Central memory CD4-positive, alpha-beta T cell (primary cell): Measurements from ENCODE around the gene ZNF232.
"Not testable (repeated sequence)": the region's sequence is repeated elsewhere in the genome, so short reads cannot be mapped to it uniquely, and the experiment has no call there.

Experiments
- DNase-seq: peaks from one replicate; pipeline ENCODE4 v3.0.0; 2022
- total RNA-seq, 3 experiments: gene quantifications; one replicate each; lab custom pipeline; 2026; lab: John Stamatoyannopoulos, UW

The ZNF232 gene
- total RNA-seq, result 7.3 to 35.2 (median 20.0) reads per million in 3 experiments

DNA sequence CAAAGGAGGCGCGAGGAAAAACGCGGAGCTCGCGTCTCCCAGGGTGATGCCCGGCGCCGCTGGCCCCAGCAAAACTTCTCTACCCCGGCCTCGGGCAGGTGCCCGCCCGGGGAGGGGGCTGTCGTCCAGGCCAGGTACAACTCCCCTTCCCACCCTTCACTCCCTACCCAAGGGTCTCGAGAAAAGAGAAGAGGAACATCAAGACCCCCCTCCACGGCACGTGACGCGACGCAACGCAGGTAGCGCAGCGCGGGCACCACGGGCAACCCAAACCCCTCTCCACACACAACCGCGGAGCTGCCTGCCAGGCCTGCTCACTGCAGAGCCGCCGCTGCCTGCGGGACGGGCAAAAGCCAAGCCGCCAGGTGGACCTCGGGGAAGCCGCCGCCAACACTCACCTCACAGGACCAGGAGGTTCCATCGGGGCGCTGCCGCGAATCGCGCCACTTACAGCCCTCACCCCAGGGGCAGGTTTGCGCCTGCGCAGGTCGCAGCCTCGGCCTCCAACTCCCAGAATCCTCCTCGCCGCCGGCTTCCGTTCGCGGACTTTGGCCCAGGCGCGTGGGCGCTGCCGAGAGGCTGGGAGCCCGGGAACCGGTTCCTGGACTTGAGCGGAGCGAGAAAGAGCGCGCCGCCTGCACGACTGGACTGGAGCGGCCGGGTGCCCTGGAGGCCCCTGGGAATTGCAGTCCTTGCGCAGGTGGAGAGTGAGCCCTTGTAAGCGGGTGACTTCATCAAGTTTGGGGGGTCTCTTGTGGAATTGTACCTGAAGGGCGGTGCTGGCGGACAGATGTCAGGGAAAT, at the start of gene ZNF232:
Gene ZNF232 (minus strand): TSS at position 477 of the 803 bp plus-strand sequence. CDS start 56 bp downstream, at position 421.
- DNase-seq, result peak; percentile 85

DNA sequence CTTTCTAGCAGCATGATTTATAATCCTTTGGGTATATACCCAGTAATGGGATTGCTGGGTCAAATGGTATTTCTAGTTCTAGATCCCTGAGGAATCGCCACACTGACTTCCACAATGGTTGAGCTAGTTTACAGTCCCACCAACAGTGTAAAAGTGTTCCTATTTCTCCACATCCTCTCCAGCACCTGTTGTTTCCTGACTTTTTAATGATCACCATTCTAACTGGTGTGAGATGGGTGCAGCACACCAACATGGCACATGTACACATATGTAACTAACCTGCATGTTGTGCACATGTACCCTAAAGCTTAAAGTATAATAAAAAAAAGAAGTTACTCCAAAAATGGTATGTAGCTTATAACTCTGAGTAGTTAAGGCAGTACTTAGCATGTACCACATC, 49.0 kb upstream of the ZNF232 start:
- DNase-seq, result not testable (repeated sequence)

DNA sequence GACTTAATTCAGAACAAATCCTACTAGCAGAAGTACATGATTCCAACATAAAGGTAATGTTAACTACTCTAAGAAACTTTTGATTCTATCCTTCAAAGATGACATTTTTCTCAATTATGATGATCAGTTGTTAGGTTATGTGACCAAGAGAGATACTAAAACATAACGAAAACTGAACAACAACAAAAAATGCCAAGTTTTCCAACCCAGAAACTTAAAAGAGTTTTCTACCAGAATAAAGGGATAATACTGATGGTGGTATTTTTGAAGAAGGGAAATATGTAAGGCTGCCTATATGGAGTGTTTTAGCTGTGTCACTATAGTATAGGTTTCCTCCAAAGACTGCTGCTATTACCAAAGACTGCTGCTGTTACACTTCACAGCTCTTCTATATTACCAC, 34.4 kb upstream of the ZNF232 start:
- not testable (repeated sequence) for DNase-seq

DNA sequence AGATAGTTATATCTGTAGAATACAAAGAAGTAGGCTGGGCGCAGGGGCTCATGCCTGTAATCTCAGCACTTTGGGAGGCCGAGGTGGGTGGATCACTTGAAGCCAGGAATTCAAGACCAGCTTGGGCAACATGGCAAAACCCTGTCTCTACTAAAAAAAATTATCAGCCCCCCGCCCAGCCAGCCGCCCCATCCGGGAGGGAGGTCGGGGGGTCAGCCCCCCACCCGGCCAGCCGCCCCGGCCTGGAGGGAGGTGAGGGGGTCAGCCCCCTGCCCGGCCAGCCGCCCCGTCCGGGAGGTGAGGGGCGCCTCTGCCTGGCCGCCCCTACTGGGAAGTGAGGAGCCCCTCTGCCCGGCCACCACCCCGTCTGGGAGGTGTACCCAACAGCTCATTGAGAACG, 31.2 kb upstream of the ZNF232 start:
- DNase-seq, result not testable (repeated sequence)

DNA sequence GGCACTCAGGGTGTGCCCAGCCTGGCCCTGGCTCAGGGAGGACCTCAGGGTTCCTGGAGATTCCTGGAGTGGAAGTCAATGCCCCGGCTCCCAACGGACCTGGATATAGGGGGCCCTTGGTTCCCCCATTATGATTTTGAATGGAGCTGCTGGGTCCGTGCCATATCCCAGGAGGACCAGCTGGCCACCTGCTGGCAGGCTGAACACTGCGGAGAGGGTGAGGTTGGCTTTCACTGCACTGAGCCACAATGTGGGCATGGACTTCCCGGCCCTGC, 27.7 kb upstream of the ZNF232 start:
- DNase-seq, result no peak

DNA sequence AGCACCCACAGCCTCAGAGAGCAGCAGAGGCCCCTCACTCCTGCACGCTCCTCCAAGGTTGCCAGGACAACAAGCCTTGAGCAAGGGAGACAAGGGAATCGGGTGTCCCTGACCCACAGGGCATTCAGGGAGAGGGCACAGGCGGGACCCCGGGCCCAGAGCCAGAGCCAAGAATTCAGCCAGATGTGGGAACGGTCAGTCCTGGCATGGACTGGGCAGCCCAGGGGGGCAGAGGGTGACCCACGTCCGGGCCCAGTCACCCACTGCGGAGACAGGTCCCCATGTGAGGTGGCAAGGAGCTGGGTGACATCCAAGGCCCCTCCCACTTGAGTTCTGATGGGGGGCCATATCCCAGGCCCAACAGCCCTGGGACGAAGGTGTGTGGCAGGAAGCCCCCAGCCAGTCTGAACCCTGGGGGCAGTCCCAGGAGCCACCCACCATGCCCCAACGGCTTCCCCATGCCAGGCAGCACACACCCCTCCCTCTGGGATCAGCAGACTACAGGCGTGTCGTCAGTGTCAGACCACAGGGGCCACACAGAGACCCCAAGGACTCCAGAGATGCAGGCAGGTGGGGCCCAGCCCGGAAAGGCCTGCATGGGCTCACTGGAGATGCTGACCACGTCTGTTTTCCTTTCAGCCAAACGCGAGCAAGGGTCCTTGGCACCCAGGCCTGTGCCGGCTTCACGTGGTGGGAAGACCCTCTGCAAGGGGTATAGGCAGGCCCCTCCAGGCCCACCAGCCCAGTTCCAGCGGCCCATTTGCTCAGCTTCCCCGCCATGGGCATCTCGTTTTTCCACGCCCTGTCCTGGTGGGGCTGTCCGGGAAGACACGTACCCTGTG, 27.2 kb upstream of the ZNF232 start:
- no peak for DNase-seq

DNA sequence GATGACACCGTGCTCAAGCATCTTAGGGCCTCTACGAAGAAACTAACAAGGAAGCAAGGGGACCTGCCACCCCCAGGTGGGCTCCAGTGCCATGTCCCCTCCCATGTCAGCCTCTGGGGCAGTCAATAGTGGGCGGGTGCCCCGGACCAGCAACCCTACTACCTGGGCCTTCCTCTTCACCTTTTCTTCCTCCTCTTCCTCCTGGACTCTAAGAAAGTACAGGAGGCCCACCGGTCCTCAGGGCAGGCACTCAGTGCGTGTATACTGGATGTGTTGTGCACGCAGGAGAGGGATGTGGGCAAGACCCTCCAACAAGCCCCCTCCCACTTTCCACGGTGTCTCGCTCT, 26.5 kb upstream of the ZNF232 start:
- DNase-seq, result not testable (repeated sequence)

DNA sequence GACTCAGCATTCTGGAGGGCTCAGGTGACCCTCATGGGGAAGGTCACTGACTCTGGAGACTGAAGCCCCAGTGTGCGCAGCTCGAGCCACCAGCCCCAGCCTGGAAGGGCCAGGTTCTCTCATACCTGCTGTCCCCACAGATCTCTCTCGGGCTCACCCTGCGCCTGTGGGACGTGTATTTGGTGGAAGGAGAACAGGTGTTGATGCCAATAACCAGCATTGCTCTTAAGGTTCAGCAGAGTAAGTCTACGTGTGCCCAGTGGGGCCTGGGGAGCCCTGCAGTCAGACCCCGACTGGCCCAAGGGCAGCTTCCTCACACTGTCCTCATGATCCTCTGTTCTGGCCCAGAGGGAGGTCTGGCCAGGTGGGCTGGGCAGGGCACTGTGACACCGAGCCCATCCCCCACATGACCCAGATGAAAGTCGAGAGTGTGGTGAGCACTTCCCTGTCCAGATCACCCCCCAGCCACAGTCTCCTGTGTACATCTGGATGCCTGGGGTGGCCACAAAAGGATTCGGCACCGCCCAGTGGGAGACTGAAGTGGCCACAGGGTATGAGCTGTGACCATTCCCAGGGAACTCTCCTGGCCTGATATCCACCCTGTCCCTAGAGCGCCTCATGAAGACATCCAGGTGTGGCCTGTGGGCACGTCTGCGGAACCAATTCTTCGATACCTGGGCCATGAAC, 26.0 kb upstream of the ZNF232 start:
- DNase-seq, result not testable (repeated sequence)

DNA sequence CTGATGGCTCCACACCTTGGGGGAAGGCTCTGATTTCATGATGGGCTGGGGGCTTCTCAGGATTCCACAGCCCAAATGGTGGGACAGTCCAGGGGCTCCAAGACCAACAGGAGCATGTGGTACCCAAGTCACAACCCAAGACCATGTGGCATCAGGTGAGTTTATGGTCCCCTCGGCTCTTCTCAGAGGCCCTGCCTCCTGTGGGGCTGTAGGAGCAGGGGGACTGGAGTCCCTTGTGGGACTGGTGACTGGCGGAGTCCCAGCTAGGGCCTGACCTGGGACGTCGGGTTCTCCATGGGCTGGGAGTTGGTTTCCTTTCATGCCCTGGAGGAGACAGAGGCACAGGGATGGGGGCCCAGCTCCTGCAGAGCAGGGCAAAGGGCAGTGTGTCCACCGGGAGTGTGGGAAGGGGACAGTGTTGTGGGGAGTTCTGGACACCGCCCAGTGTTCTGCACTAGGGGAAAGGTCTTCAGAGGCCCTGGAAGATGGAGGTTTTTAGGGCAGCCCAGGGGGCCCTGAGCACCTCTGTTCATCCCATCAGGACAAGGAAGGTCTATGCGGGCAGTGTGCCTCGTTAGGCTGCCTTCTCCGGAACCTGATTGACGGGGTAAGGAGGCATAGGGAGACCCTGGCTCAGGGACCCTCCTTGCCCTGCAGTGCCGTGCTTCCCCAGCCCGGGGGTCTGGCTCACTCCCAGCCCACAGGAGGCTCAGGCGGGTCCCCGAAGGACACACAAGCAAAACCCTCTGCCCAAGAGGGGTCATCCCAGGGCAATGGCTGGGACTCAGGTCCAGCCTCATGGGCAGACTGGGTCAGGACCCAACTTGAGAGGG, 25.1 kb upstream of the ZNF232 start:
- not testable (repeated sequence) for DNase-seq

DNA sequence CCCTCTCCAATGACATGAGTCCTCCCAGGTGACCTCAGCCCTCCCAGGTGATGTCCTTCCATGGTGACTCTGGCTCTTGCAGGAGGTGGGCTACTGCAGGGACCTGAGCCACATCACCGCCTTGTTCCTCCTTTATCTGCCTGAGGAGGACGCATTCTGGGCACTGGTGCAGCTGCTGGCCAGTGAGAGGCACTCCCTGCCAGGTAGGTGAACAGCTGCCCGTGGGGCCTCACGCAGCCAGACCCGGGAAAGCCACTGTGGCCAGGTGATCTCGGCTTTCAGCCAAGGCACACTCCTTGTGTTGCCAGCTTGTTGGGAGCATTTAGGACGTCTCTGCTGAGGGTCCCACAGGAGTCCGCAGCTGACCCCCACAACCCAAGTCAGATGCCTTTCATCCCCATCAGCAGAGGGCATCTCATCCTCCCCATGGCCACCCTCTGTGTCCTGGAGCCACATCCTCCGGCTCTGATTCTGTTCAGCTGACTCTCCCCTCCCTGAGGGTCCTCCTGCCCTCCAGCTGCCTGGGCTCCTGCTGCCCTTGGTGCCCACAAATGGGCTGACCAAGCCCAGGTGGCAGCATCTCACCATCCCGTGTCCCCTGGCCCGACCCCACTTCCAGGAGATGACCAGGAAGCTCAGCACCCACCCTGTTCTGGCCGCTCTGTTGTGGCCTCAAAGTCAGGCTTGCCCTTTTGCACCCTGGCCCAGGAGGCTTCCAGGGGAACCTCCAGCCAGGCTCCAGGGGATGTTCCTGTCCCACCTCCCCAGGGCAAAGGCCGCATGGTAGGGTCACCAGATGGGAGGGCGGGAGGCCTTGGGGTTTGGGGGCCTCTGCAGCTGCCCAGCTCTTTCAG, 24.3 kb upstream of the ZNF232 start:
- no peak for DNase-seq

DNA sequence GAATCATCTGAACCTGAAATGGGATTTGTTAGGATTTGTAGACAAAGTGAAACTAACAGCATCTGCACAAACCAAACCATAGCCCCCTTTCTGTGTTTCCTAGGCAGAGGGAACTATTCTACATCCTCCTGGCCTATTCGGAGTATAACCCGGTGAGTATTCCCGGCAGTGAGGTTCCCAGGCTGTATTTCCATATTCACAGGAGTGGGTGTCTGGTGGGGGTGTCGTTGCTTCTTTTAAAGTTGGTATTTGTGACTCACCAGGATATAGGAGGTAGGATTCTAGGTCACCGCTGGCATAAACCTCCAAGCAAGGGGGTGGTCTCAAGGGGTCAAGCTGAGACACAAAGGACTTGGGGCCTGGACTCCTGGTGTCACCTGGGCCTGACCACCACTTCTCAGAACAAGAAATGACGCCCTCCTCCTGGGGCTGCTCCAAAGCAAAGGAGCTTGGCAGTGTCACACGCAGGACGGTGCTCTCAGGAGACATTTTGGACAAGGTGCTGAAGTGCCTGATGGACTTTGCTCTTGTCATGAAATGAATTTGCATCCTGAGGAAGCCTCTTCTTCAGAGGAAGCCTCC, 23.5 kb upstream of the ZNF232 start:
- DNase-seq, result not testable (repeated sequence)

DNA sequence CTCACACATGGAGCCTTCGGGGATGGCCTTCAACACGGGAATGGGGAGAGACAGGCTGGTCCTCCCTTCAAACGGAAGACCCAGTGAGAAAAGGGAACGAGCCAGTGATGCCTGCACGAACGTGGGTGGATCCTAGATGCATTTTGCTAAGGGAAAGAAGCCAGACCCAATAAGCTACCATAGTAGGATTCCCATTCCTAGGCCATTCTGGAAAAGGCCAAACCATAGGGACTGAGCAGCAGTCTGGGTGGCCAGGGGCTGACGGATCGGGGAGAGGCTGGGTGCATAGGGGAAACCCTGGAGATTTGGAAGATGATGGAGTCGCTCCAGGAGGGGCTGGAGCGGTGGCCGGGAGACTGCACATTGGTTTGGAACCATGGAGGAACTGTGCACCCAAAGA, 22.9 kb upstream of the ZNF232 start:
- DNase-seq, result not testable (repeated sequence)

DNA sequence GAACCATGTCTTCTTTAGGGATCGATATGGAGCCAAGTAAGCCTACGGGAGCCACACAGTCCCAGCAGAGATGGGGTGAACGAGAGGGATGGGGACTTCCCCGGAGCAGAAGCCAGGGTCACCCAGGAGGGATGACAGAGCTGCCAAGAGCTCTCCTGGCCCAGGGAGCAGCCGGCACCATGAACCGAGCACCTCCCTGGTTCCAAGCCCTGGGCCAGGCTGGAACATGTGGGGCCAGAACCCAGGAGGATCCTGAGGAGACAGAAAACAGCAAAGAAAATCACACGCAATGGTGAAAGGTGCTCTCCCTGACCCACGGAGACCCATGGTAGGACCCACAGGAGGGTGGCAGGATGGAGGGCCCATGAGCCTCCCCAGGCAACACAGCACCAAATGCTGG, 22.3 kb upstream of the ZNF232 start:
- not testable (repeated sequence) for DNase-seq

DNA sequence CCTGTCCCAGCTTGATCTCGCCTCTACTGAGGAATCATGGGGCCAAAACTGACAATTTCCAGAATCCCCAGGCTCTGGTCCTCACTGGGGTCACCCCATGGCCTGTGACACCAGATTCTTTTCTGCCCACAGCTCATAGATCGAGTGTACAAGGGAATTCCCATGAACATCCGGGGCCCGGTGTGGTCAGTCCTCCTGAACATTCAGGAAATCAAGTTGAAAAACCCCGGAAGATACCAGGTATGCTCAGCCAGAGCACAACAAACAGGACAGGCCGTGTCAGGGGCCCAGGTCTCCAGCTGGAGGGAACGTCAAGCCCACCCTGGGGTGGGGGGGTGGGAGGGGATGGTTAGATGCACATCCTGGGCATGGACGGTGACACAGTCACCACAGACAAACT, 21.6 kb upstream of the ZNF232 start:
- no peak for DNase-seq

DNA sequence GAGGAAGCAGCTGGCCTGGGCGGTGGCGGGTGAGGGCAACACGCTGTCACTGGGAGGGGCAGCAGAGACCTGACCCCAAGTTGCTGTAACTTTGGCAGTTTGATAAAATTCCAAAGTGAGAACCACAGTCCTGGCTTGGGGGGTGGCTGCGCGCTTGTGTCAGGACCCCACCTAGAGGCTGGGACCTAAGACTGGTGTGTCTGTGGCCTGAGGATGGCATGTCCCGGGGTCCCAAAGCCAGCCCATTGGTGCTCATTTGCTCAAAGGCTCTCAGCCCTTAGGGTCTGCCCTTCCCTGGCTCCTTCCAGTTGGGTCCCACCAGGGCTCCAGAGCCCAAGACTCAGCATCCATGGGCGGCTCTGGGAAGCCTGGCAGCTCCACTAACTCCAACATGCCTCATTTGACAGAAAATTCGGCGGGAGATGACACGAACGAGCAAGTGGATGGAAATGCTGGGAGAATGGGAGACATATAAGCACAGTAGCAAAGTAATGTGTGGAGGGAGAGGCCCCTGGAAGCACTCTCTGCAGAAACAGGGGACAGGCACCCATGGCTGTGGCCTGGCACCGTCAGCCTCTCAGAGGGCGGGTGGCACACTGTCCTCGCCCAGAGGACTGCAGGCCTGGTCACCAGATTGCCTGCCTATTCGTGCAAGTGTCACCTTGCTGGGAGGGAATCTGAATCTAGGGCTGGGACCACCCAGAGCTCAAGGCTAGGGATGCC, 21.0 kb upstream of the ZNF232 start:
- DNase-seq, result not testable (repeated sequence)

DNA sequence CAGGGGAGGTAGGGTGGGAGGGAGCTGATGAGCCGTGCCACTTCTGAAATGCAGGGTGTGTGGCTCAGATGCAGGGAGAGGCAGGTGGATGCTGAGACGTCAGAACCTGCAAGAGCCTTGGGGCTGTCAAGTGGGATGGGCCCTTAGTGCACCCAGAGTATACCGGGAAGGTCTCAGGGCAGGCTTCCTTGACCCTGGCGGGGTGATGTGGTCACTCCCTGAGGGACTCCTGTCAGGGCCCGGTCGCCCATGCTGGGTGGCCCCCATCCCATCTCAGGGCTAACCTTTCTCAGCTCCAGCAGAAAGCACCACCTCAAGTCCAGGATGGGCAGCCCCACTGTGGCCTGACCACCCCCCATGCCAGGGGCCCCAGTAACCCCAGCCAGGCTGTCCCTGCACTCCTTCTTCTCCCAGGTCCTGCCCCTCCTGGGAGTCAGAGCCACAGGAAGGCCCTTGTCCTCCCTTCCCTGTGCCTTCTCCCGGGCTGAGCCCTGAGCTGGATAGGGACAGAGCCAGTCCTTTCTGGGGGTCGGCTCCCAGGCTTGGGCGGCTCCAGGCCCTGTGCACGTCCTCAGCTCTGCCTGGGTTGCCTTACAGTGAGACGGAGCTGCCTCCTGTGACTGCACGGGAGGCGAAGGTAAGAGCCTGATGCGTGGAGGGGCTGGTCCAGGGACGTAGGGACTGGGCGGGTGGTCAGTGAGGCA, 20.3 kb upstream of the ZNF232 start:
- DNase-seq, result not testable (repeated sequence)

DNA sequence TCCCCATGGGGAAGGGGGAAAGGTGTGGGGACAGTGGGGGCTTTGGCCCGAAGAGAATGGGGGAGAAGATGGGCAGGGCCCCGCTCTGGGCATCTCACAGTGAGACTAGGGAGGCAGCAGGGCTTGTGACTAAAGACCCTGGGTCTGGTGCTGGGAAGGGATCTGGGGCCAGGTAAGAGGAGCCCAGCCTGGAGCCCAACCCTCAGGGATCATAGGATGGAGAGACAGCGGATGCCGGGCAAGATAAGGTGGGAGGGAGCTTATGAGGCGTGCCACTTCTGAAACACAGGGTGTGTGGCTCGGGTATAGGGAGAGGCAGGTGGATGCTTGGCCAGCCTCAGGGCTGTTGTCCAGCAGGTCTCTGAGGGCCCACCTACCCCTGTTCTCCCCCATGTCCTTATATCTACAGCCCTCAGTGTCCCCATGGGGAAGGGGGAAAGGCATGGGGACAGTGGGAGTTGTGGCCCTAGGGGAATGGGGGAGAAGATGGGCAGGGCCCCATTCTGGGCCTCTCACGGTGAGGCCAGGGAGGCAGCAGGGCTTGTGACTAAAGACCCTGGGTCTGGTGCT, 19.6 kb upstream of the ZNF232 start:
- DNase-seq, result no peak

DNA sequence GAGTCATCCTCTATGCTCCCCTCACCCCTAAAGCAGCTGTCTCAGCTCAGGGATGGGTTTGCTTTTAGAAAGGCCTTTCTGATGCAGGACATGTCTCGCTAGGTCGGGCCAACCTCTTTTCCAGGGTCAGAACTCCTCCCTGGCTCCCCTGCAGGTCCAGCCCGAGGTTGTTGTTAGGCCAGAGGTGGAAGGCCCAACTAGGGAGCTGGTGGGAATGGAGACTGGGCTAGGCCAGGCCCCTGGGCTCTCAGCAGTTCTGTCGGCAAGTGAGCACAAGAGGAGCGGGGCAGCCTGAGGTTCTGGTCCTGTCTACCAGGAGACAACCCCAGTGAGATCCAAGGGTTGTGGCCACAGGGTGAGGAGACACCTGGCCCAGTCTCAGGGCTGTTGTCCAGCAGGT, 19.0 kb upstream of the ZNF232 start:
- not testable (repeated sequence) for DNase-seq

DNA sequence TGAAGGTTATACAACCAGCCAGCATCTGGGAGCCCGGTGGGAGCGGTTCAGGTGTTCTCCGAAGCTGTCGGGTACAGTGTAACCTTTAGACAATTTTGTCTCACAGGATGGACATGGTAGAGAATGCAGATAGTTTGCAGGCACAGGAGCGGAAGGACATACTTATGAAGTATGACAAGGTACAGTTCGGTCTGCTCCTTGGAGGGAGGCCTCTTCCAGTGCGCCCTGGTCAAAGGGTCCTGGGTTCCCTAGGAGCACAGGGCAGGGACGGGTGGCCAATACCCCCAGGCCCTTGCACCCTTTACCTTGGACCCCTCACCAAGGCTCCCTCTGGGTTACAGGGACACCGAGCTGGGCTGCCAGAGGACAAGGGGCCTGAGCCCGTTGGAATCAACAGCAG, 18.6 kb upstream of the ZNF232 start:
- not testable (repeated sequence) for DNase-seq
